NCI-H2227 treated with DMSO at 0.1 percent for 48 hours (cell line): ENCODE data around the gene OR9A4.

Experiments
- DNase-seq: peaks from one replicate; lab custom pipeline; 2025; lab: John Stamatoyannopoulos, UW

Gene OR9A4

DNA sequence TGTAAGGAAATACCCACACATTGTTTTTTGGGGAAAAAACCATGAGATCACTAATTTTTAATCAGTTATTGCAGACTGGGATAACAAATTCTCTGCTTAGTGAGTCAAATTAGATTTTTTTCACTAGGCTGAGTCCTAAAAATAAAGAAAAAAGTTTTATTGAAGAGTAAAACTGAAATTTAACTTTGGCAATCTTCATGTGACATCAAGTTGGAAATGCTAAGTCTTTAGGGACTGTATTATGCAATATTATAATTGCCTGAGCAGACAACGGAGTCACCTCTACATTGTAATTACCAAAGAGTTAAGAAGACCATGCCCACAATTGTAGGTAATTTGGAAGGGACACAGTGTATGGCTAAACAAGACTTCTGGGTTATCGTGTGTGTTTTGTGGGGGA is 32.8 kb downstream of the OR9A4 start:
- no peak for DNase-seq

DNA sequence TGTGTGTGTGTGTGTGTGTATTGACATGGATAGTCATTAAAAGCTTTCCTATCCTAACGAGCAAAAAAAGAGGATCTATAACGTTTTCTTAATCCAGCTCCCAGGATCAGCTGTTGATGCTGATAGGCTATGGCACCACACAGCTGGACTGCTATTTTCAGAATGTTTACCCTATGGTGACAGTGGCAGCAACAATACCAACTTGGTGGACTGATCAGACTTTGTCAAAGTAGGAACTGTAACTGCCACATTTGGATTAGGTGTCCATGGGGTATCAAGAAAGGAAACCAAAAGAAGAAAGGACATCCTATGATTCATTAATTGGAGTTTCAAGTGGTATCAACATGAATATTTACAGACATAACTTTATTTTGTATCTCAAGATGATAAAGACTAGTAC is 33.3 kb downstream of the OR9A4 start:
- DNase-seq: no peak

DNA sequence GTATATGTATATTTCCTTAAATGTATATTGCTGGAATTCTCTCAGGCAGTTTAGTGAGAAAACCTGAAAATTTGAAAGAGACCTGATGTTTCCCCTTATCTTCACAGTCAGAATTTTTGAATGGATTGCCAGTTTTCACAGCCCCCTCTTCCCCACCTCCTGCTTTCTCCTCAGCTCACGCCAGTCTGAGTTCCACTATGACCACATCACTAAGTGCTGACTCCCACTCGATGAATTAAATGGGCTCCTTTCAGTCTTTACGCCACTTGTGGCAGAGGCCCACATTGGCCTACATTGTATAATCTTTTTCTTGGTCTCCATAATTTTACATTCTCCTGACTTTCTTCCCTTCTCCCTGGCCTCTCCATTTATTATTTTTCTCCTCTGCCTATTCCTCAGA is 33.7 kb downstream of the OR9A4 start:
- no peak for DNase-seq

DNA sequence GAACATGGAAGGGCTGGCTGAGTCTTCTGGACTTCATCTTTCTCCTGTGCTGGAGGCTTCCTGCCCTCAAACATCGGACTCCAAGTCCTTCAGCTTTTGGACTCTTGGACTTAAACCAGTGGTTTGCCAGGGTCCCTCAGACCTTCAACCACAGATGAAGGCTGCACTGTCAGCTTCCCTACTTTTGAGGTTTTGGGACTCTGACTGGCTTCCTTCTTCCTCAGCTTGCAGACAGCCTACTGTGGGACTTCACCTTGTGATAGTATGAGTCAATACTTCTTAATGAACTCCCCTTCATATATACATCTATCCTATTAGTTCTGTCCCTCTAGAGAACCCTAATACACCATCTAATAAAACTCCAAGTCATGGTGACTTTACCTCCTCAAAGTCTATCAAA is 34.6 kb downstream of the OR9A4 start:
- no peak for DNase-seq

DNA sequence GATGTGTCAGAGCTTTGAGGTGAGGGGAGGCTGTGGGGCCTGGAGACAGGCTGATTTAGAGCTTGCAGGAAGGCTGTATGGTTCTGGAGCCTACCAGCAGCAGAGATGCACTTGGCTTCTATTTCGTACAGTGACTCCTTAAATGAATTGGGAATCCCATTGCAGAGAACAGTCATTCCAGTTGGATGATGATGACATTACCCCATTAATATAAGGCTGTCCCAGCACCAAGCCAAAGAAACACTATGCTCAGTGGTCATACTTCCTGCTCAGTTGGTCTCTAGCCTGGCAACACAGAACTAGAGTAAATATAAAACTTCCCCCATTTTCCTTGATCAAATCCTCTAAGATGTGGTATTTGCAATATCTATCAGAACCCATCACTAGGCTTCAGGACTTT is 36.3 kb downstream of the OR9A4 start:
- DNase-seq: no peak

DNA sequence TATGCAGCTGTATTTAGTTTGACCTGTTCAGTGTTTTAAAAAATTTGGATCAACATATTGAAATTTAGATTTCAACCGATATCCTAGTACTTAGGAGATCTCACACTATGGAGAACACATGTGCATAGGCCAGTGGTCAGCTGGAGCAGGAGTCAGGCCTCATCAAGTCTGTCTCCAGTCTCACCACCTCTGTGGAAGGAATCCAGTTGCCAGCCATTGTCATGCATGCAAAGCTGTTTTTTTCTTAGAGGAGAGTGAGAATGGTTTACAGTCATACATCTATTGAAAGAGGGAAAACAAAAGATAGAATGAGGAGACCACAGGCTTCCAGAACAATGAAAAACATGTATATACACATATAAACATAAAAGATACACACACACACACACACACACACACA is 38.1 kb downstream of the OR9A4 start:
- no peak for DNase-seq

DNA sequence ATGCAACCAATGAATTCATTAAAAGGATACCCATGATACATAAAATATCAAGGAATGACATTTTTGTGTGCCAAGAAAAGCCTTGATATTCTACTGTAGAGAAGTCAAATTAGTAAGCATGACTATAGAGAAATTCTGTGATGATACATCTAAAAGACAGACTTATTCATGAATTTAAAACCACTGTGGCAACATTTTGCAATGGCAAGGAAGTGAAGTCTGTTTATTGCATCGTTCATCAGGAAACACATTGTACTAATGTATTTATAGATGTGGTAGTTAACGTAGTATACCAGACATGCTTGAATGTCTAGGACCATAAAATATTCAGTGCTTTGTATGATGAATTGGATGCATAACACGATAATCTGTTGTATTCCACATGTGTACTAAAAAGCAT is 39.9 kb downstream of the OR9A4 start:
- no peak for DNase-seq

DNA sequence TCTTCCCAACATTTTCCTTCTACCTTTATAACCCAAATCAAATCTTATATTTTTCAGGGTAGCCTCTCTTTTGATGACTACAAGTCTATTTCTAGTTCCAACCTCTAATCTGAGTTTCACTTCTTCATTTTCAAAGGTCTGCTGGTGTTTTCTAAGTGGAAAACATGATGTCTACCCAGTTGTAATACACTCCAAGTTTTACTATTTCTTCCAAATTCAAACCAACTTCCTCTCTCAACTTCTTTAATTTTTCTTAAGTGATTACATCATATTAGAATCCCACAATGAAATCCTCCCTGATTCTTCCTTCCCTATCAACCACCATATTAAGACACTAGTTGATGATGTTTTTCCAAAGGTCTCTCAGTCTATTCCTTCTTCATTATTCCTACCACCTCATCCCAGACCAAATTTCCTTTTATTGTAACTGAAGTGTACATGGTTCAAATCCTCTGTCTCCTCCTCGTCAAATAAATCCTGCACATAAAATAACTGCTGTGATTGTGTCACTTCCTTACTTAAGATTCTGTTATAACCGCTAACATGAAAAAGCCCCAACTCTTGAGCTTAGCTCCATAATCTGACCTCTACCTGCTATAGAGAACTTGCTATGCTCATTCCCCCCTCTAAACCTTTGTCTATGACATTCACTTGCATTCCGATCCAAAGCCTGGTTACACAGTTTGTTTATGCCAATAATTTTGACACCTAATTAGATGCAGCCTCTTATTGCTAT is 44.7 kb downstream of the OR9A4 start:
- no peak for DNase-seq
